ENCODE measurements around the gene ARL6IP4.
A peak's percentile ranks its signal among the peaks of the same experiment; 100 is the strongest.

Gene ARL6IP4

DNA sequence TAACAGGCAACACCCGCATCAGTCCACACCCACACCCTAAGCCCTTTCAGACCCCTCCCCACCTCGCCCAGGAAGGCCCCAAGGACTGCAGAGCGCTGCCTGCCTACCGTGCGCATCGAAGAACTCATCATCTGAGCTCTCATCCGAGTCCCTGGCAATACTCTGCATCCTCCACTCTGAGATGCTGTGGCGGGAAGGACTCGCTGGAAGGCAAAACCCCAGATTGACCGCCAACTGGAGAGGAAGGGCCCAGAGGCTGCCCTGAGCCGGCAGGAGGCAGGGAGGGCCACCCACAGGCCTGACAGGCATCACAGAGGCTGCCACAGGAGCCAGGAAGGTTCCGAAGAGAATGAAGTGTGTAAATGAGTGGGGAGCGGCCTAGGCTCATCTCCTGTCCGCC is 23.8 kb downstream of the ARL6IP4 start:
- H3K36me3 ChIP-seq, result no peaks in the 10 kb centered on the region
- no peaks in the 10 kb centered on the region for H3K27me3 ChIP-seq
- no peak for TF ChIP-seq CTCF (IDR thresholded peaks at IDR 0.05; ENCODE audit: low read depth, low read length)

DNA sequence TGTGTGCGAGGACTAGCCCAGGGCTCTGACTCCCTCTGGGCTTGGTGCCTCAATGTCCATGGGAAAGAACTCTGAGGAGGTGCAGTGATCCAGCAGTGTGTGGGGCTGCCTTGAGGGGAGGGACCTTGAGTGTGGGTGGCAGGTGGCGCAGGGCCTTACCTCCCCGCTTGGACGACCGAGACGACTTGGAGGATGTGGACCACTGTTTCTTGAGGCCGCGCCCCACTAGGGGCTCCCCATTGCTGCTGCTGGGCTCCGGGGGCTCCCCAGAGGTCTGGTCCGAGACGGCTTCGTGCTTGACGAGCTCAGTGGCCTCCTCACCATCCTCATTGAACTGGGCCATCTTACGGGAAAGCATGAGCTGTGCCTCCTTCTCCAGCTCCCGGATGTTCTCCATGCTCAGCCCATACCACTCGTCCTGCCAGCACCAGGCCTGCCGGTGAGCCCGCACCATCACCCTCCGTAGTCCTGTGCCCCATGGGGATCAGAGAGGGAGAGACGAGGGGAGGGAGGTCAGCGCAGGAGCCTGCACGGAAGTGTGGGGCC is 24.7 kb downstream of the ARL6IP4 start:
- TF ChIP-seq CTCF (IDR thresholded peaks at IDR 0.05; ENCODE audit: low read depth, low read length), result no peak
- Histone ChIP-seq H3K9me3 (no peaks in the 10 kb centered on the region), H3K36me3 (no peaks in the 10 kb centered on the region), H3K4me3 (ENCODE audit: low read depth, low read length) (no peak overlapping the region), H3K4me1 (no peaks in the 10 kb centered on the region), H3K27me3 (no peaks in the 10 kb centered on the region)
- DNase-seq, result no peak

More for the DNA sequence above, 23.8 kb downstream of the ARL6IP4 start:
- DNase-seq, result no peak
- no peaks in the 10 kb centered on the region for H3K9me3 ChIP-seq
- H3K4me1 ChIP-seq, result no peaks in the 10 kb centered on the region
- no peak overlapping the region for H3K4me3 ChIP-seq (ENCODE audit: low read depth, low read length)

GRCh38 chr12:123006977-123007376 is 26.5 kb downstream of the ARL6IP4 start:
- Histone ChIP-seq H3K4me1 (peaks cover 9% of the 10 kb centered on the region), H3K27me3 (no peaks in the 10 kb centered on the region), H3K4me3 (ENCODE audit: low read depth, low read length) (no peak overlapping the region), H3K36me3 (no peaks in the 10 kb centered on the region), H3K9me3 (no peaks in the 10 kb centered on the region)
- DNase-seq, result no peak
- no peak for TF ChIP-seq CTCF (IDR thresholded peaks at IDR 0.05; ENCODE audit: low read depth, low read length)

DNA sequence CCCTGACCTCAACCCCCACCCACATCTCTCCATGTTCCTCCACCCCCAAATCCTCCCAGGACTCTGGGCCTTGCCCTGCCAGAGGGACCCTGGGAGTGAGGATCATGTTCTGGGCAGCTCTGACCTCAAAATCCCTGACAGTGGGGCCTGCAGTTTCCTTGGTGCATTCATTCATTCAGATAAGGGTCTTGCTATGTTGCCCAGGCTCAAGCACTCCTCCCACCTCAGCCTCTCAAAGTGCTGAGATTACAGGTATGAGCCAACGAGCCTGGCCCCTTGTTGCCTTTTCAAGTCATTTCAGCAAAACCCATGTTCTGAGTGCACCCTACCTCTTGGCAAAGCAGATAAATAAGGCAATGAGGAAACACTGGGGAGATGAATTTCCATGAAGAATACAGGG is 29.6 kb downstream of the ARL6IP4 start:
- Histone ChIP-seq H3K4me1 (peaks cover 9% of the 10 kb centered on the region), H3K36me3 (no peaks in the 10 kb centered on the region), H3K9me3 (no peaks in the 10 kb centered on the region), H3K27me3 (no peaks in the 10 kb centered on the region), H3K4me3 (ENCODE audit: low read depth, low read length) (no peak overlapping the region)
- no peak for TF ChIP-seq CTCF (IDR thresholded peaks at IDR 0.05; ENCODE audit: low read depth, low read length)
- no peak for DNase-seq

- peak; percentile 12 for DNase-seq
- Histone ChIP-seq H3K9me3 (no peaks in the 10 kb centered on the region), H3K36me3 (no peaks in the 10 kb centered on the region), H3K4me1 (peaks cover 9% of the 10 kb centered on the region), H3K4me3 (ENCODE audit: low read depth, low read length) (no peak overlapping the region), H3K27me3 (no peaks in the 10 kb centered on the region)
- TF ChIP-seq CTCF (IDR thresholded peaks at IDR 0.05; ENCODE audit: low read depth, low read length), result peak; percentile 14; the same call in 1 of the 2 replicates
These were observed 30.2 kb downstream of the ARL6IP4 start for GRCh38 chr12:123010681-123011080.

- TF ChIP-seq CTCF (IDR thresholded peaks at IDR 0.05; ENCODE audit: low read depth, low read length), result no peak
- no peaks in the 10 kb centered on the region for H3K9me3 ChIP-seq
- DNase-seq, result no peak
These were observed 31.2 kb downstream of the ARL6IP4 start for GRCh38 chr12:123011701-123012100.

More at GRCh38 chr12:123011701-123012100, 31.2 kb downstream of the ARL6IP4 start:
- no peak overlapping the region for H3K4me3 ChIP-seq (ENCODE audit: low read depth, low read length)
- H3K4me1 ChIP-seq, result peaks cover 9% of the 10 kb centered on the region
- no peaks in the 10 kb centered on the region for H3K27me3 ChIP-seq
- no peaks in the 10 kb centered on the region for H3K36me3 ChIP-seq

All from BE2C (cell line).